HG03354 (cell line): ENCODE data around the gene ZFHX3.

Experiments
- ATAC-seq: cut with Tn5 transposase; IDR thresholded peaks from one replicate; pipeline ENCODE4 v1.9.1; 2021; ENCODE audit warnings: mild to moderate bottlenecking; ENCODE audit not compliant: unreplicated experiment, poor library complexity, severe bottlenecking

Gene ZFHX3

DNA sequence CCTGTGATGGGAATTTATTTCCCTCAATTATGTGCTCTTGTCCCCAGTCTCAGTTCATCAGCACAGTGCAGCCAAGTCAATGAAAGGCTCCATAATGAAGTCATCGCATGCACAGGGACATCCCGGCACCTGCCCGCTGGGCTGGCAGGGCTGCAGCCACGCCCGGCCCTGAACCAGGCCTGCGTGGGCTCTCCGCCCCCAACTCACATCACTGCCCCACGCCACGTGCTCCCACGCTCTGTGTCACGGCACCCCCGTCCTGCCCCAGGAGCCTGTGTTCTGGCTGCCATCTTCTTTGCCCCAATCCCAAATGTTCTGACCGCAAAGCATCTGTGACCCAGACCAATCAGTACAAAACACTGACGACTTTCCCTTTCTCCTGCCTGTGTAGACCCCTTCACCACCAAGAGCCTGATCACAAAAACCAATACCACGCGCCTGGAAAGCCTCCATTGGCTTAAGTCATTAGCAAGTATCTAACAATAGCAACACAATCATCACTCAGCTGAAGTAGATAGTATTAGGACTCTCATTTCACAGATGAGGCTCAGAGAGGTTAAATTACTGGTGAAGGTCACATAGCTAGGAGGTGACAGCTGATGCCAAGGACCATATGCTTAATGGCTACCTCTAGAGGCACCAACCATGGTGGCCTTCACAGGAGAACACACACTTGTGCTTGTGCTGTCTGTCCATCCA is 202.5 kb downstream of the ZFHX3 start:
- no peak for ATAC-seq

- ATAC-seq: no peak
Measured at GRCh38 chr16:72844225-72844920, 203.6 kb downstream of the ZFHX3 start.

GRCh38 chr16:72841506-72841905 is 206.4 kb downstream of the ZFHX3 start:
- no peak for ATAC-seq

GRCh38 chr16:72840631-72841381 is 207.1 kb downstream of the ZFHX3 start:
- no peak for ATAC-seq

DNA sequence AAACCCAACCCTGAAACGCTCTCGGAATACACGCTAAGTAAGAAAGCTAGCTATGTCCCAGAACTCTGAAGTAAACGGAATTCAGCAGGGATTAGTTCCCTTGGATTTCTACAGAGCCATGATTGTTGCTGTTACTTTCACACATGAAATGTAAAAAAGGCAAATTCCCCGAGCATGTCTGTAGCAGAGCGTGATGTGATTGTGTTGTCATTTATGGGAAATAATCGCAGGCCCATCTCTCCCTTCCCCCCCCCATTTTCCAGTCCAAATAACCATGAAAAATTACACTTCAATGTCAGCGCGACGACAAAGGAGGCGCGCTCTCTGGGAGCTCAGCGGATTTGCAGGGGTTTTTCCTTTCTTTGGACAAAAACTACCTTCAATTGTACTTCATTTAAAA is 209.0 kb downstream of the ZFHX3 start:
- no peak for ATAC-seq

GRCh38 chr16:72838586-72838910 is 209.4 kb downstream of the ZFHX3 start:
- no peak for ATAC-seq

DNA sequence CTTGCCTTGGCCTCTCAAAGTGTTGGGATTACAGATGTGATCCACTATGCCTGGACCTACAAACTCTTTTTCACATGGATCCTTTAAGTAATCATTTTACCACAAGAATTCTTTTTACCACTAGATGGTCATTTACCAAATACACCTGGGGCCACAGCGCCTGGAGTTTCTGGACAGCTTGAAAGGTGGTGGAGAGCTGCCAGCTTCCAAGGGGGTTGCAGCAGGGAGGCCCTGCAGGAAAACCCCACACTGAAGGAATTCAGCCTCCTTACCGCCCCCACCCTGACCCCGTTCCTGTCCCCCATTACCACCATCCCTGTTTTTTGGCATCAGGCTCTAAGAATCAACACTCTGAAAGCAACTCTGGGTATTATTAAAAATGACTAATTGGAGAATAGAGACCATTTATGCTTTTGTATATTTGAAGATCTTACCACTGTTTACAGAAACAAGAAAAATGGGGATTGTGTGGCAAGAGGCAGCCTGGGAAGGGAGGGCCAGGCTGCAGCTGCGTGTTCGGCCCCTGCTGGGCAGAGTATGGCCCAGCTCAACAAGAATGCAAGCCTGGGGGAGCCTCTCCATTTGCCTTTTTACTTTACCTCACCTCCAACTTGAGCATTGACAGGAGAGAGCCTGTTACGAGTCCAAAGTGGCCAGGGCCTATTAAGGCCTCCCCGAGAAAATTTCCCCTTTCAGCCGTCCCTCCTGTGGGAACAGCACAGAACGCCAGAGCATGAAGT is 209.9 kb downstream of the ZFHX3 start:
- no peak for ATAC-seq

DNA sequence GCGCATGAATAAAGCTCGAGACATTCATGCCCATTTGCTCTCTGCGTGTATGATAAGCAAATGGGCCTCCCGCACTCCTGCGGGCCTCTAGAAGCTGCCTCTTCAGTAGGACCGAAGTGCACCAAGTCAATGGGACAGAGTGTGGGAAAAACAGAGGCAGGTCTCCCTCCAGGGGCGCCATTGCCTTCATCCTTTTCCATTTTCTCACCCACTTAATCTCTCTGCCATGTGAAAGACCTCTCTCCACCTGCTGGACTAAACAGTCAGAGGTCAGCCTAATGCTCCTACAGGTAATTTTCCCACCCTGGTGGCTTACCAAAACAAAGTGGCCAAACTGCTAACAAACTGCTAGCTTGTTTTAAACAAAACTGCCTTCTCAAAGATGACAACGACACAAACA is 210.9 kb downstream of the ZFHX3 start:
- no peak for ATAC-seq

DNA sequence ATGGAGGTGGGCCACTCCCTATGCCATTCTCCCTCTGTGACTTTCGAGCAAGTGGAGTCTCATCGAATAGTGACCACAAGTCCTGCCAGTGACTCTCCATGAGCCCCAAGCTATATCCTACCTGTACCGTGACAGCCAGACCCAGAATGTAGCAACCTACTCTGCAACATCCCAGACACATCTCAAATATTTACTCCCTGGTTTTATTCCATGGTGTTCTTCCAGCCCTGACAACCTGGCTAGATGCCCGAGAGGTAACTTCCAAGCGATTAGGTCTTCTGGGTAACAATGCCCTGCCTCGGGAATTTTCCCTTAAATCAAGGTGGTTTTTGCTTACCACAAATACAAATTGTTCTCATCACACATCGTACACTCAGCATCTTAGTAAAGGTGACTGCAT is 211.7 kb downstream of the ZFHX3 start:
- no peak for ATAC-seq

GRCh38 chr16:72835086-72835485 is 212.8 kb downstream of the ZFHX3 start:
- ATAC-seq: no peak

DNA sequence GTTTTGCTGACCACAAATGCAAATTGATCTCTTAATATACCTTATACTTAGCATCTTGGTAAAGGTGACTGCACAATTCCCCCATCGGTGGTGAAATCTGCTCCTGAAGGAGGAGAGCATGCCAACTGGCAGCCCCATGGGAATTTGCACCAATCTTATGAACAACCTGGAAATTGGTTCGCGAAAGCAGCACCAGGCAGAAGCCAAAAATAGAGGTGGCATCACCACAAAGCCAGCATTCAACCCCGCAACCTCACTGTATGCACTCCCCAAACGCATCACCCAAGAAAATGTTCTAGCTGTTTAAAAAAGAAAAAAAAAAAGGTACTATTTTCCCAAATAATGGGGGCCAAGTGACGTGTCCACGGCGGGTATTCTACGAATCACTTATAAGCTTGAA is 213.4 kb downstream of the ZFHX3 start:
- no peak for ATAC-seq

- ATAC-seq: no peak
Measured at GRCh38 chr16:72833969-72834368, 214.0 kb downstream of the ZFHX3 start.

DNA sequence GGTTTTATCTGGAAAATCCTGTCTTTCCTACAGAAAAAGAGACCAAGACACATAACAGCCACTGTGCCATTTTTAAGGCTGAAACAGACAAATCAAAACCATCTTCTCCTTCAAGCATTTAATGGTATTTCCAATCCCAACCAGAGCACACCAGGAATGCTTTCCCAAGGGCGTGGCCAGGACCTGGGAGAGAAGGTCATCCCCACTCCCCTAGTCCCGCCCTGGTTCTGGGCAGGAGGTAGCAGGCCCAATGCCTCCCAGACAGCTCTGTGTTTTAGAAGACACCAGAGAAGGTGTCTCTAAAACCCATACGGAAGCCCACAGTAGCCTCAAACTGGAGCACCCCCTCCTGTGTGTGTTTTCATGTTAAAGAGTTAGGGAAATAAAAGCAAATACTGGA is 214.4 kb downstream of the ZFHX3 start:
- no peak for ATAC-seq

GRCh38 chr16:72832621-72833248 is 215.2 kb downstream of the ZFHX3 start:
- peak; percentile 80 for ATAC-seq

- no peak for ATAC-seq
Measured at GRCh38 chr16:72829846-72830775, 217.8 kb downstream of the ZFHX3 start.

GRCh38 chr16:72827866-72828265 is 220.1 kb downstream of the ZFHX3 start:
- no peak for ATAC-seq

DNA sequence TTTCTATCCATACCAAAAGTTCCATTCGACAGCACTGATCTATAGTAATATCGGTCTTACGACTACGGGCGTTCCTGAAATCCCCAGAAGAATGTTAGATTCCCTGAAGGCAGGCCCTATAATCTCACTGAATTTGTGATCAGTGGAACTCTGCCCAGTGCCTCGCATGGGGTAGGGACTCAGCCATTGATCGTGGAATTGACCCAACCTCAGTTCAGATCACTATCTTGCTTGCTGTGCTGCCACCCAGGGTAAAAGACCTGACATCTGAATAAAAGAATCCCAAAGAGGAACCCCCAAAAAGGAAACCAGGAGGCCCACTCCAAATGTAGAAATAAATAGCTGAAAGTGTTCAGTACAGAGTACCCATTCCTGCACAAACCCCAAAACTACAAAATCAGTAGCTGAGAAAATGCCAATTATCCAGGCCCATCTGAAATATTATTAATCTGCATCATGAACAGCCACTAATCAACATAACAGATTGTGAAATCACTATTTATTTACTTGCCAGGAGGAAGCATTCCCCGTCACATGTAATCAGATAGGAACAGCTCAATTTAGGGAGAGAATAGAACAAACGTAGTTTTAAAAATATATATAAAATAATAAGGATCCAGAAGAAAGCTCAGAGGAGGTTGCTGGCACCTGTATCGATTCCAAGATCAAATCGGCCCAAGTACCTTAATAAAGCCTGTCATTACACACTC is 221.9 kb downstream of the ZFHX3 start:
- no peak for ATAC-seq

DNA sequence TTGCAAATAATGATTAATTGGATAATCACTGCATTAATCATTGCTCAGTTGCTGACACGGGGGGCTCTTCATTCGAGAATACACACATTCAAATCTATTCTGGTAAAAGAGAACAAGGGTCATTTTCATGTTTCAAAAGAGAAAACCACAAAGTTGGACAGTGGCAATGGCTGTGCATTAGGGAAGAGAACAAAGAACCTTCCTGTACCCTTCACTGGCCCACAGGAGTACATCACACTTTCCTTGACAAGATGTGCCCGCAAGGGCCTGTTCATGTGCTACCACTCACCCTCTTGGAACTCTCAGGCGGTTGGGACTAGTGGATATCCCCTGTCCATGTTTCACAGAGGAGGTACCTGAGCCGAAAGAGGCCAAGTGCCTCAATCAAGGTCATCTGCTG is 223.2 kb downstream of the ZFHX3 start:
- ATAC-seq: no peak
